GM12872 (cell line): ENCODE measurements around the gene MALT1.

Experiments used
- CTCF ChIP-seq: IDR thresholded peaks from 3 replicates; pipeline ENCODE4 v1.5.1; 2011; ENCODE audit warnings: low read depth, mild to moderate bottlenecking, low read length, moderate library complexity; ENCODE audit not compliant: insufficient read depth

The MALT1 gene

DNA sequence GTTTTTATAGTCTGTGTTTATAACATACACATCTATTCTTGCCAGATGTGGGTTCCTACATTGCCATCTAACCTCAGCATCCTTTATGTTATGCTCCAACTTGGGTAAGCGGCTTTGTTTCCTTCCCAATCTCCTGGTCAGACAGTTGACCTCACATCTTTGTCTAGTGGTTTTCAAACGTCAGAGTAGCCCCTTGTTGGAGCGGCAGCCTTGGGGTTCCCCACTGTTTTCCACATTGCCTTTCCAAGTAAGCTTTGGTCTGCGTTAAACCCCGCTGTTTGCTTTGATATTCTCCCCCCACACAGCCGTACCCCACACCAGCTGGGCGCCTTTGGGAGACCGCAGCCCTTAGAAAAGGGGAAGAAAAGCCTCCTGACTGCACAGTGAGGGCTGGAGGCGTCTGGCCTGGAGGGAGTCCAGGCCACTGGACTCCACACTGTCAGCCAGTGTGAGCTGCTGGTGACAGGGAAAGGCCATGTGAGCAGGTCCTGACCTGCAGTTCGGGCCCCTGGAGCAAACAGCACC, 83.3 kb downstream of the MALT1 start:
- no peak for TF ChIP-seq CTCF

- no peak for TF ChIP-seq CTCF
These were observed 84.2 kb downstream of the MALT1 start for GRCh38 chr18:58755304-58756010.

DNA sequence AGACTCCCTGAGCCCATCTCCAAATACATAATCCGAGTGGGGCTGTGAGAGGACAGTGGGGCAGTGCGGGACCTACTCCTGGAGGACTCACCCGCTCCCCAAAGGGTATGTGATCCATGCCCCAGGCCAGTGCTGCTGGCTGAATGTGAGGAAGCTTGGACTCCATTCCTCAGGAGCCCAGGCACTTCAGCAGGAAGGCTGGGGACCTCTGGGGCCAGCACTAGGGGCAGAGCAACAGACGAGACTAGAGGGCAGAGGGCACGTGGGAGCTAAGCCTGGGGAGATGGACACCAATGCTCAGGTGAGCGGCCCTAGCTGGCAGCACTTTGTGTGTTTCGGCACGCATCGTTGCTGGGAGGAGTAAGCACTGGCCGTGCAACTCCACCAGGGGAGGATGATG, 84.9 kb downstream of the MALT1 start:
- TF ChIP-seq CTCF: no peak

DNA sequence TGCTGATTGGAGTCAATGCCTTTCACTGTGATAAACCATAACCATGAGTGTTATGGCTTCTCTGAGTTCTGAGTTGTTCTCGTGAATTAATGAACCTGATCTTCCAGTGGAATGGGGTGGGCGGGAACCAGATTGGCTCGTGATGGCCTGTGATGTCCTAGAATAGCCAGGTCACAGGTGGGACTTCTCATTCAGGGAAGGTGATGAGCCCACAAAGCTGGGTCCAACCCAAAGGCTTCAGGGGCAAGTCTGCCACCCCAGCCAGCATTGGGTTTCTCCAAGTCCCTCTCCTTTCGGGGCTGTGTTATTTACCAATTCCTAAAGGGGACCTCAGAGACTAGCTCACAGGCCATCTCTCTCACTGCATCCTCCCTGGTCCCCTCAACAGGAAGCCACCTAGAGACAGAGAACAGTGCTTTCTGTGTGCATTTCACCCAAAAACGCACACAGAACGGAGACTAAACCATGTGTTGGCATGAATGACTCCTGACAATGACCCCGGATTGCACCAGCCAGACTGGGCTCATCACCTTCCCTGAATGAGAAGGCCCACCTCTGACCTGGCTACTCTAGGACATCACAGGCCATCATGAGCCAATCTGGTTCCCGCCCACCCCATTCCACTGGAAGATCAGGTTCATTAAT, 85.5 kb downstream of the MALT1 start:
- TF ChIP-seq CTCF: no peak

GRCh38 chr18:58758046-58758445, 86.8 kb downstream of the MALT1 start:
- no peak for TF ChIP-seq CTCF

DNA sequence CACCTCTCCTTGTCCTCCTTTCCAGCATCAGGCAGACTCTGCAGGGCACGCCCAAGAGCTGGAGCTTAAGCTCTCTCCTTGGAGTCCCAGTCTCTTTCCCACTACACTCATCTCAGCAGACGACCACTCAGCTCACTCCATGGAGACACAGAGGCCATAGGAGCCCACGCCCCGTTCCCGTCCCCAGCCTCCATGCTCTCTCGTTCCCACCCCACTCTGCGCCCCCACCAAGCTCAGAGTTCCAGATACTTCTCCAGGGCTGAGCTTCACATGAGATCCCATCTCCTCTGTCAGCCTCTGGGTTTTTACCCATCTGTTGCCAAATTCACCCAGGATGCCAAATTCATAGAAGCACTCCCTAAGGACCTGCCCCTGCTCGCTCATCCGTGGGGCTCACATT, 87.3 kb downstream of the MALT1 start:
- TF ChIP-seq CTCF: no peak

GRCh38 chr18:58761241-58761969, 90.1 kb downstream of the MALT1 start:
- no peak for TF ChIP-seq CTCF
